Epithelial cell of proximal tubule (primary cell): ENCODE measurements around the gene JUP. TPM values are rescaled to one million over a fixed set of nuclear protein-coding genes. Genes with fewer than 3 reads are reported as not detected.

Experiments used
- DNase-seq: peaks from one replicate; pipeline ENCODE4 v3.0.0-alpha.2; 2011; ENCODE audit warnings: low read depth
- H3K4me3 ChIP-seq: 2 replicates; pipeline ENCODE4 v1.5.1; 2011; ENCODE audit warnings: low read depth, mild to moderate bottlenecking, low read length
- CTCF ChIP-seq: conservative IDR thresholded peaks from 2 replicates; pipeline ENCODE4 v1.5.1; 2012; ENCODE audit warnings: low read depth, mild to moderate bottlenecking, low read length
- total RNA-seq: library from RNA; depleted of rRNA; stranded (reverse); fragments of >200 nt; gene quantifications from 2 replicates; pipeline ENCODE4 v1.2.3, GENCODE V29; 2015

Gene JUP
- total RNA-seq, 1 donor from 2014 or later: 425 TPM

- TF ChIP-seq CTCF: no peak
- DNase-seq: no peak
These were observed 1.2 kb downstream of the JUP start for GRCh38 chr17:41785091-41785858.

GRCh38 chr17:41784207-41784744, 2.2 kb downstream of the JUP start:
- TF ChIP-seq CTCF: no peak
- DNase-seq: no peak
- peak overlapping the region; percentile 92 for H3K4me3 ChIP-seq

More at GRCh38 chr17:41785091-41785858, 1.2 kb downstream of the JUP start:
- H3K4me3 ChIP-seq: peak overlapping the region; percentile 92

- H3K4me3 ChIP-seq: no peak overlapping the region
- no peak for DNase-seq
- no peak for TF ChIP-seq CTCF
These were observed 4.4 kb downstream of the JUP start for GRCh38 chr17:41782142-41782541.

- H3K4me3 ChIP-seq: no peak overlapping the region
- DNase-seq: no peak
- no peak for TF ChIP-seq CTCF
These were observed 5.0 kb downstream of the JUP start for GRCh38 chr17:41781404-41782110.

GRCh38 chr17:41779954-41780353, 6.6 kb downstream of the JUP start:
- H3K4me3 ChIP-seq: no peak overlapping the region
- DNase-seq: no peak
- TF ChIP-seq CTCF: no peak

- peak; percentile 70 for DNase-seq
- peak overlapping the region; percentile 11 for H3K4me3 ChIP-seq
- no peak for TF ChIP-seq CTCF
These were observed 8.8 kb downstream of the JUP start for GRCh38 chr17:41777574-41778188.
